C4-2B (cell line): ENCODE measurements around the gene NRG2.

Experiments used
- CTCF ChIP-seq: fragments of 450-650 bp; conservative IDR thresholded peaks from 2 replicates; pipeline ENCODE4 v1.5.1; 2017; ENCODE audit warnings: mild to moderate bottlenecking
- ZFX ChIP-seq: fragments of 450-650 bp; IDR thresholded peaks from 2 replicates; pipeline ENCODE4 v1.6.1; 2017

GRCh38 chr5:139950436-139950835 lies 92.7 kb downstream of the NRG2 start:
- TF ChIP-seq CTCF (no peak), ZFX (no peak)
